H9 (cell line): ENCODE measurements around the gene COL17A1. TPM values are rescaled to one million over a fixed set of nuclear protein-coding genes. Genes with fewer than 3 reads are reported as not detected.

Source experiments
- DNase-seq: peaks from one replicate; pipeline ENCODE4 v3.0.0-alpha.2; 2017
- H2AFZ ChIP-seq: one replicate; pipeline ENCODE4 v1.6.1; 2013; ENCODE audit warnings: mild to moderate bottlenecking, low read length, control low read depth, moderate library complexity
- H2AK5ac ChIP-seq: 2 replicates; pipeline ENCODE4 v1.6.1; 2013; ENCODE audit warnings: low read length, control low read depth, mixed read lengths; ENCODE audit not compliant: insufficient read length
- H2BK120ac ChIP-seq: one replicate; pipeline ENCODE4 v1.6.1; 2013; ENCODE audit warnings: low read depth, mild to moderate bottlenecking, low read length, control low read depth, inconsistent platforms; ENCODE audit not compliant: poor library complexity, severe bottlenecking
- H2BK12ac ChIP-seq: 2 replicates; pipeline ENCODE4 v1.6.1; 2013; ENCODE audit warnings: low read length, control low read depth, mixed read lengths, low read depth; ENCODE audit not compliant: insufficient read length
- H2BK15ac ChIP-seq: 2 replicates; pipeline ENCODE4 v1.6.1; 2013; ENCODE audit warnings: low read depth, low read length, control low read depth
- H2BK20ac ChIP-seq: one replicate; pipeline ENCODE4 v1.6.1; 2013; ENCODE audit warnings: low read depth, mild to moderate bottlenecking, low read length, control low read depth, inconsistent platforms; ENCODE audit not compliant: poor library complexity, severe bottlenecking
- H2BK5ac ChIP-seq: 2 replicates; pipeline ENCODE4 v1.6.1; 2013; ENCODE audit warnings: low read length, control low read depth, mixed read lengths; ENCODE audit not compliant: insufficient read length
- H3K14ac ChIP-seq: 2 replicates; pipeline ENCODE4 v1.6.1; 2013; ENCODE audit warnings: low read length, control low read depth; ENCODE audit not compliant: insufficient read depth
- H3K18ac ChIP-seq: 2 replicates; pipeline ENCODE4 v1.6.1; 2013; ENCODE audit warnings: low read depth, mild to moderate bottlenecking, mixed read lengths, low read length, control low read depth; ENCODE audit not compliant: insufficient read length
- H3K23ac ChIP-seq: 2 replicates; pipeline ENCODE4 v1.6.1; 2013; ENCODE audit warnings: low read length, control low read depth, mixed read lengths, low read depth; ENCODE audit not compliant: insufficient read length
- H3K23me2 ChIP-seq: 2 replicates; pipeline ENCODE4 v1.6.1; 2013; ENCODE audit warnings: low read depth, mild to moderate bottlenecking, mixed read lengths, low read length, control low read depth; ENCODE audit not compliant: insufficient read length, poor library complexity, severe bottlenecking
- H3K27ac ChIP-seq: 2 replicates; pipeline ENCODE4 v1.5.1; 2013; ENCODE audit warnings: low read length, control low read depth, mixed read lengths, low read depth; ENCODE audit not compliant: insufficient read length
- H3K27me3 ChIP-seq: 2 replicates; pipeline ENCODE4 v1.6.1; 2013; ENCODE audit warnings: low read length, control low read depth, inconsistent platforms; ENCODE audit not compliant: insufficient read depth
- H3K4ac ChIP-seq: 2 replicates; pipeline ENCODE4 v1.6.1; 2013; ENCODE audit warnings: low read depth, mild to moderate bottlenecking, control low read depth, inconsistent platforms, low read length, moderate library complexity
- H3K4me1 ChIP-seq: 2 replicates; pipeline ENCODE4 v1.6.1; 2013; ENCODE audit warnings: low read length, control low read depth, inconsistent platforms; ENCODE audit not compliant: insufficient read depth
- H3K4me2 ChIP-seq: 2 replicates; pipeline ENCODE4 v1.6.1; 2013; ENCODE audit warnings: low read length, control low read depth, mixed read lengths; ENCODE audit not compliant: insufficient read length, insufficient read depth
- H3K56ac ChIP-seq: 2 replicates; pipeline ENCODE4 v1.6.1; 2013; ENCODE audit warnings: low read depth, mild to moderate bottlenecking, mixed read lengths, low read length, control low read depth; ENCODE audit not compliant: insufficient read length
- H3K79me1 ChIP-seq: 2 replicates; pipeline ENCODE4 v1.6.1; 2013; ENCODE audit warnings: low read depth, mild to moderate bottlenecking, moderate library complexity, low read length, control low read depth, inconsistent platforms; ENCODE audit not compliant: insufficient read depth, poor library complexity, severe bottlenecking
- H3K79me2 ChIP-seq: 2 replicates; pipeline ENCODE4 v1.6.1; 2013; ENCODE audit warnings: low read length, control low read depth, inconsistent platforms; ENCODE audit not compliant: insufficient read depth
- H3K9ac ChIP-seq: 2 replicates; pipeline ENCODE4 v1.6.1; 2013; ENCODE audit warnings: low read length, control low read depth, mixed read lengths; ENCODE audit not compliant: insufficient read length; ENCODE audit errors: extremely low read depth
- H3K9me3 ChIP-seq: one replicate; pipeline ENCODE4 v1.6.1; 2013; ENCODE audit warnings: low read depth, low read length, inconsistent platforms; ENCODE audit not compliant: control insufficient read depth
- H3T11ph ChIP-seq: one replicate; pipeline ENCODE4 v1.6.1; 2013; ENCODE audit warnings: mild to moderate bottlenecking, low read length, control low read depth, inconsistent platforms
- H4K20me1 ChIP-seq: one replicate; pipeline ENCODE4 v1.6.1; 2013; ENCODE audit not compliant: control insufficient read depth, insufficient read length, insufficient read depth
- H4K5ac ChIP-seq: 2 replicates; pipeline ENCODE4 v1.6.1; 2013; ENCODE audit warnings: low read depth, mild to moderate bottlenecking, mixed read lengths, low read length, control low read depth; ENCODE audit not compliant: insufficient read length
- H4K8ac ChIP-seq: replicated peaks from 2 replicates; pipeline ENCODE4 v1.6.1; 2013; ENCODE audit warnings: low read length, control low read depth, mixed read lengths, low read depth; ENCODE audit not compliant: insufficient read length
- H4K91ac ChIP-seq: 2 replicates; pipeline ENCODE4 v1.6.1; 2013; ENCODE audit warnings: low read depth, mild to moderate bottlenecking, moderate library complexity, mixed read lengths, low read length, control low read depth; ENCODE audit not compliant: insufficient read length
- H3K27ac Mint-ChIP-seq, 3 experiments: 2 replicates in 2 of 3; 3 replicates in 1 of 3; pipeline ENCODE4 v1.8.0; 2020 to 2021; ENCODE audit warnings: mixed read lengths in 3 of 3, mild to moderate bottlenecking in 1 of 3, moderate library complexity in 1 of 3
- H3K27me3 Mint-ChIP-seq: 2 replicates; pipeline ENCODE4 v1.8.0; 2021; ENCODE audit warnings: low read depth, mild to moderate bottlenecking, moderate library complexity, mixed read lengths
- H3K36me3 Mint-ChIP-seq, 3 experiments: 2 replicates in 2 of 3; 3 replicates in 1 of 3; pipeline ENCODE4 v1.8.0; 2020 to 2021; ENCODE audit warnings: low read depth in 3 of 3, mixed read lengths in 3 of 3; ENCODE audit not compliant: insufficient read depth in 1 of 3
- H3K4me1 Mint-ChIP-seq, 2 experiments: 2 replicates each; pipeline ENCODE4 v1.8.0; 2020; ENCODE audit warnings: mixed read lengths in 2 of 2
- H3K4me3 Mint-ChIP-seq, 2 experiments: 2 replicates in 1 of 2; 3 replicates in 1 of 2; pipeline ENCODE4 v1.8.0; 2020 to 2021; ENCODE audit warnings: mild to moderate bottlenecking in 2 of 2, mixed read lengths in 2 of 2, moderate library complexity in 1 of 2
- H3K9me3 Mint-ChIP-seq, 2 experiments: 2 replicates in 1 of 2; 3 replicates in 1 of 2; pipeline ENCODE4 v1.8.0; 2020; ENCODE audit warnings: mild to moderate bottlenecking in 2 of 2, mixed read lengths in 2 of 2, moderate library complexity in 1 of 2
- CTCF ChIP-seq: fragments of 200-600 bp; sonication (generic); conservative IDR thresholded peaks from 3 replicates; pipeline ENCODE4 v1.8.0; 2021; ENCODE audit warnings: antibody characterized with exemption, mild to moderate bottlenecking
- WGBS: extraction: QIAGEN DNeasy Blood & Tissue Kit; methylation state at CpG from one replicate; pipeline ENCODE4 v1.1.7; 2013; ENCODE audit warnings: missing lambda C conversion rate, low lambda C conversion rate, mixed read lengths; ENCODE audit not compliant: insufficient read length; ENCODE audit errors: extremely low coverage; 5-methylcytosine and 5-hydroxymethylcytosine counted together
- total RNA-seq: library from RNA; stranded (reverse); gene quantifications from 2 replicates; pipeline ENCODE4 v1.2.1, GENCODE V29; 2021

COL17A1 gene
- total RNA-seq, 1 experiment from 2014 or later, result 1.9 TPM

GRCh38 chr10:104077247-104077646, 8.4 kb downstream of the COL17A1 start:
- Histone ChIP-seq H3K79me1 (no peaks in the 10 kb centered on the region), H2AFZ (no peak overlapping the region), H3K23me2 (no peaks in the 10 kb centered on the region), H4K20me1 (no peaks in the 10 kb centered on the region), H2BK120ac (no peak overlapping the region), H3K27me3 (no peaks in the 10 kb centered on the region), H3K23ac (no peak overlapping the region), H2BK15ac (no peak overlapping the region), H3K4me2 (no peak overlapping the region), H3K56ac (no peak overlapping the region), H3K79me2 (no peaks in the 10 kb centered on the region), H2AK5ac (no peak overlapping the region), H3K9me3 (no peaks in the 10 kb centered on the region), H3K4ac (no peak overlapping the region), H3K14ac (peak overlapping the region; percentile 0; the same call in 1 of the 2 replicates), H4K8ac (no peak overlapping the region), H3K4me1 (peaks cover 4% of the 10 kb centered on the region; the same call in 1 of the 2 replicates), H3T11ph (no peak overlapping the region), H3K9ac (no peak overlapping the region), H3K27ac (no peak overlapping the region), H2BK5ac (no peak overlapping the region), H4K91ac (no peak overlapping the region), H2BK12ac (no peak overlapping the region), H3K18ac (peak overlapping the region; percentile 3), H4K5ac (no peak overlapping the region), H2BK20ac (no peak overlapping the region)
- Mint-ChIP-seq H3K4me1 (peaks cover 13 to 15% of the 10 kb centered on the region in 2 experiments), H3K36me3 (no peaks in the 10 kb centered on the region), H3K4me3 (no peak overlapping the region), H3K27ac (no peak overlapping the region), H3K9me3 (no peaks in the 10 kb centered on the region), H3K27me3 (no peaks in the 10 kb centered on the region)
- peak; percentile 63 for DNase-seq
- no peak for TF ChIP-seq CTCF
- WGBS, result no CpG with 5 or more reads among the region's 3 CpGs
